ENCODE data around the gene SPOCD1. TPM values are rescaled to one million over a fixed set of nuclear protein-coding genes. Genes with fewer than 3 reads are reported as not detected.

The SPOCD1 gene
- total and polyA plus RNA-seq, 2 experiments from 2014 or later: 0.73 to 1.3 TPM

- Histone ChIP-seq H3K79me2 (replicated peaks; ENCODE audit: insufficient read depth) (no peaks in the 10 kb centered on the region), H3K27ac (ENCODE audit: low read depth) (no peak overlapping the region), H3K27me3 (ENCODE audit: insufficient read depth) (peaks cover 48% of the 10 kb centered on the region), H3K4me2 (no peak overlapping the region), H3K4me3 (no peak overlapping the region), H3F3A (replicated peaks; ENCODE audit: low read depth) (peaks cover 6% of the 10 kb centered on the region; the same call in 1 of the 2 replicates), H4K20me1 (replicated peaks; ENCODE audit: insufficient read depth) (no peaks in the 10 kb centered on the region), H3K36me3 (ENCODE audit: insufficient read depth) (no peaks in the 10 kb centered on the region), H2AFZ (no peak overlapping the region), H3K9me2 (ENCODE audit: insufficient read depth) (no peaks in the 10 kb centered on the region), H3K4me1 (ENCODE audit: insufficient read depth) (peaks cover 35% of the 10 kb centered on the region)
- no peak overlapping the region for H3K4me3 Mint-ChIP-seq
- no peaks in the 10 kb centered on the region; the same call in 2 of the 3 replicates for H3K9me3 Mint-ChIP-seq
- no peak for ATAC-seq
- DNase-seq (ENCODE audit: low spot score): no peak
- H3K27me3 Mint-ChIP-seq (ENCODE audit: insufficient read depth, low read depth, poor library complexity): peaks cover 44% of the 10 kb centered on the region
- H3K36me3 Mint-ChIP-seq (ENCODE audit: low read depth): no peaks in the 10 kb centered on the region
- H3K27ac Mint-ChIP-seq: no peak overlapping the region
- peaks cover 67% of the 10 kb centered on the region for H3K4me1 Mint-ChIP-seq
- TF ChIP-seq STAT1 (IDR thresholded peaks at IDR 0.05; ENCODE audit: unreplicated experiment): no peak
Observed at GRCh38 chr1:31768407-31768907, 47.4 kb downstream of the SPOCD1 start.

DNA sequence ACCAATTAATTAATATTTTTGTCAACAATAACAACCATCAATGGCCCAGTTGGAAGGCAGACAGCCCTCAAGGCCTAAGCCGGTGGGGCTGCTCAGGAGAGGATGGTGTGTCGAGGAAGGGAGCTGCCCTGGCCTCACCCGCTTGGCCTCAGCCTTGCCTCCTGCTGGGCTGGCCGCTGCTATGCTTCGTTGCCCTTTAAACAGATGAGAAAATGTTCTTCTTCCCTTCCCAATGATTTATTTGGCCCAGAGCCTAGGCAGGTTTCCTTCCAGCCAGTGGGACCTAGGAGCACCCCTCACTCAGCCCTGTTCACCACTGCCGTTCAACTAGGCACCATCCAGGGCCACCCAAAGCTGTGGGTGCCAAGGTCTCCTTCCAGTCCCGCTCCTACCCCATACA is 48.6 kb downstream of the SPOCD1 start:
- Histone ChIP-seq H3K4me3 (no peak overlapping the region), H3K4me1 (ENCODE audit: insufficient read depth) (peaks cover 33% of the 10 kb centered on the region), H3K4me2 (no peak overlapping the region), H2AFZ (no peak overlapping the region), H3K79me2 (replicated peaks; ENCODE audit: insufficient read depth) (no peaks in the 10 kb centered on the region), H4K20me1 (replicated peaks; ENCODE audit: insufficient read depth) (no peaks in the 10 kb centered on the region), H3K27ac (ENCODE audit: low read depth) (no peak overlapping the region), H3K9me2 (ENCODE audit: insufficient read depth) (no peaks in the 10 kb centered on the region), H3F3A (replicated peaks; ENCODE audit: low read depth) (peaks cover 6% of the 10 kb centered on the region; the same call in 1 of the 2 replicates), H3K27me3 (ENCODE audit: insufficient read depth) (peaks cover 41% of the 10 kb centered on the region), H3K36me3 (ENCODE audit: insufficient read depth) (no peaks in the 10 kb centered on the region)
- Mint-ChIP-seq H3K4me3 (no peak overlapping the region; the same call in 2 of the 3 replicates), H3K9me3 (no peaks in the 10 kb centered on the region; the same call in 2 of the 3 replicates), H3K4me1 (peaks cover 65% of the 10 kb centered on the region), H3K27me3 (ENCODE audit: insufficient read depth, low read depth, poor library complexity) (peaks cover 42% of the 10 kb centered on the region), H3K27ac (no peak overlapping the region), H3K36me3 (ENCODE audit: low read depth) (no peaks in the 10 kb centered on the region)
- DNase-seq (ENCODE audit: low spot score): no peak
- no peak for ATAC-seq
- TF ChIP-seq, protein P1, sequence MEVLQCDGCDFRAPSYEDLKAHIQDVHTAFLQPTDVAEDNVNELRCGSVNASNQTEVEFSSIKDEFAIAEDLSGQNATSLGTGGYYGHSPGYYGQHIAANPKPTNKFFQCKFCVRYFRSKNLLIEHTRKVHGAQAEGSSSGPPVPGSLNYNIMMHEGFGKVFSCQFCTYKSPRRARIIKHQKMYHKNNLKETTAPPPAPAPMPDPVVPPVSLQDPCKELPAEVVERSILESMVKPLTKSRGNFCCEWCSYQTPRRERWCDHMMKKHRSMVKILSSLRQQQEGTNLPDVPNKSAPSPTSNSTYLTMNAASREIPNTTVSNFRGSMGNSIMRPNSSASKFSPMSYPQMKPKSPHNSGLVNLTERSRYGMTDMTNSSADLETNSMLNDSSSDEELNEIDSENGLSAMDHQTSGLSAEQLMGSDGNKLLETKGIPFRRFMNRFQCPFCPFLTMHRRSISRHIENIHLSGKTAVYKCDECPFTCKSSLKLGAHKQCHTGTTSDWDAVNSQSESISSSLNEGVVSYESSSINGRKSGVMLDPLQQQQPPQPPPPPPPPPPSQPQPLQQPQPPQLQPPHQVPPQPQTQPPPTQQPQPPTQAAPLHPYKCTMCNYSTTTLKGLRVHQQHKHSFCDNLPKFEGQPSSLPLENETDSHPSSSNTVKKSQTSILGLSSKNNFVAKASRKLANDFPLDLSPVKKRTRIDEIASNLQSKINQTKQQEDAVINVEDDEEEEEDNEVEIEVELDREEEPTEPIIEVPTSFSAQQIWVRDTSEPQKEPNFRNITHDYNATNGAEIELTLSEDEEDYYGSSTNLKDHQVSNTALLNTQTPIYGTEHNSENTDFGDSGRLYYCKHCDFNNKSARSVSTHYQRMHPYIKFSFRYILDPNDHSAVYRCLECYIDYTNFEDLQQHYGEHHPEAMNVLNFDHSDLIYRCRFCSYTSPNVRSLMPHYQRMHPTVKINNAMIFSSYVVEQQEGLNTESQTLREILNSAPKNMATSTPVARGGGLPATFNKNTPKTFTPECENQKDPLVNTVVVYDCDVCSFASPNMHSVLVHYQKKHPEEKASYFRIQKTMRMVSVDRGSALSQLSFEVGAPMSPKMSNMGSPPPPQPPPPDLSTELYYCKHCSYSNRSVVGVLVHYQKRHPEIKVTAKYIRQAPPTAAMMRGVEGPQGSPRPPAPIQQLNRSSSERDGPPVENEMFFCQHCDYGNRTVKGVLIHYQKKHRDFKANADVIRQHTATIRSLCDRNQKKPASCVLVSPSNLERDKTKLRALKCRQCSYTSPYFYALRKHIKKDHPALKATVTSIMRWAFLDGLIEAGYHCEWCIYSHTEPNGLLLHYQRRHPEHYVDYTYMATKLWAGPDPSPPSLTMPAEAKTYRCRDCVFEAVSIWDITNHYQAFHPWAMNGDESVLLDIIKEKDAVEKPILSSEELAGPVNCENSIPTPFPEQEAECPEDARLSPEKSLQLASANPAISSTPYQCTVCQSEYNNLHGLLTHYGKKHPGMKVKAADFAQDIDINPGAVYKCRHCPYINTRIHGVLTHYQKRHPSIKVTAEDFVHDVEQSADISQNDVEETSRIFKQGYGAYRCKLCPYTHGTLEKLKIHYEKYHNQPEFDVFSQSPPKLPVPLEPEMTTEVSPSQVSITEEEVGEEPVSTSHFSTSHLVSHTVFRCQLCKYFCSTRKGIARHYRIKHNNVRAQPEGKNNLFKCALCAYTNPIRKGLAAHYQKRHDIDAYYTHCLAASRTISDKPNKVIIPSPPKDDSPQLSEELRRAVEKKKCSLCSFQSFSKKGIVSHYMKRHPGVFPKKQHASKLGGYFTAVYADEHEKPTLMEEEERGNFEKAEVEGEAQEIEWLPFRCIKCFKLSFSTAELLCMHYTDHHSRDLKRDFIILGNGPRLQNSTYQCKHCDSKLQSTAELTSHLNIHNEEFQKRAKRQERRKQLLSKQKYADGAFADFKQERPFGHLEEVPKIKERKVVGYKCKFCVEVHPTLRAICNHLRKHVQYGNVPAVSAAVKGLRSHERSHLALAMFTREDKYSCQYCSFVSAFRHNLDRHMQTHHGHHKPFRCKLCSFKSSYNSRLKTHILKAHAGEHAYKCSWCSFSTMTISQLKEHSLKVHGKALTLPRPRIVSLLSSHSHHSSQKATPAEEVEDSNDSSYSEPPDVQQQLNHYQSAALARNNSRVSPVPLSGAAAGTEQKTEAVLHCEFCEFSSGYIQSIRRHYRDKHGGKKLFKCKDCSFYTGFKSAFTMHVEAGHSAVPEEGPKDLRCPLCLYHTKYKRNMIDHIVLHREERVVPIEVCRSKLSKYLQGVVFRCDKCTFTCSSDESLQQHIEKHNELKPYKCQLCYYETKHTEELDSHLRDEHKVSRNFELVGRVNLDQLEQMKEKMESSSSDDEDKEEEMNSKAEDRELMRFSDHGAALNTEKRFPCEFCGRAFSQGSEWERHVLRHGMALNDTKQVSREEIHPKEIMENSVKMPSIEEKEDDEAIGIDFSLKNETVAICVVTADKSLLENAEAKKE (CRISPR knock-in tag; IDR thresholded peaks at IDR 0.05): no peak
- TF ChIP-seq, protein P2, sequence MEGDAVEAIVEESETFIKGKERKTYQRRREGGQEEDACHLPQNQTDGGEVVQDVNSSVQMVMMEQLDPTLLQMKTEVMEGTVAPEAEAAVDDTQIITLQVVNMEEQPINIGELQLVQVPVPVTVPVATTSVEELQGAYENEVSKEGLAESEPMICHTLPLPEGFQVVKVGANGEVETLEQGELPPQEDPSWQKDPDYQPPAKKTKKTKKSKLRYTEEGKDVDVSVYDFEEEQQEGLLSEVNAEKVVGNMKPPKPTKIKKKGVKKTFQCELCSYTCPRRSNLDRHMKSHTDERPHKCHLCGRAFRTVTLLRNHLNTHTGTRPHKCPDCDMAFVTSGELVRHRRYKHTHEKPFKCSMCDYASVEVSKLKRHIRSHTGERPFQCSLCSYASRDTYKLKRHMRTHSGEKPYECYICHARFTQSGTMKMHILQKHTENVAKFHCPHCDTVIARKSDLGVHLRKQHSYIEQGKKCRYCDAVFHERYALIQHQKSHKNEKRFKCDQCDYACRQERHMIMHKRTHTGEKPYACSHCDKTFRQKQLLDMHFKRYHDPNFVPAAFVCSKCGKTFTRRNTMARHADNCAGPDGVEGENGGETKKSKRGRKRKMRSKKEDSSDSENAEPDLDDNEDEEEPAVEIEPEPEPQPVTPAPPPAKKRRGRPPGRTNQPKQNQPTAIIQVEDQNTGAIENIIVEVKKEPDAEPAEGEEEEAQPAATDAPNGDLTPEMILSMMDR (conservative IDR thresholded peaks at IDR 0.05; ENCODE audit: low read depth in 2 of 2): no peak
- TF ChIP-seq EZH2 (IDR thresholded peaks at IDR 0.05; ENCODE audit: low read depth, unreplicated experiment): no peak
- no peak for TF ChIP-seq STAT1 (IDR thresholded peaks at IDR 0.05; ENCODE audit: unreplicated experiment)
- no peak for TF ChIP-seq CREB1 (CRISPR knock-in tag; IDR thresholded peaks at IDR 0.05; ENCODE audit: low read depth)
- no peak for TF ChIP-seq POLR2AphosphoS5 (IDR thresholded peaks at IDR 0.05; ENCODE audit: low read depth)
- no peak for TF ChIP-seq REST (IDR thresholded peaks at IDR 0.05; ENCODE audit: unreplicated experiment)
- no peak for TF ChIP-seq ZNF114 (CRISPR knock-in tag; IDR thresholded peaks at IDR 0.05)
- no peak for TF ChIP-seq EZH2phosphoT487 (IDR thresholded peaks at IDR 0.05; ENCODE audit: unreplicated experiment)
- no peak for TF ChIP-seq ZNF331 (CRISPR knock-in tag; IDR thresholded peaks at IDR 0.05; ENCODE audit: low read depth)

Data from GM23338 (cell line).